ENCODE results near the gene ZBTB44.

The ZBTB44 gene

GRCh38 chr11:130216221-130216550, 98.5 kb downstream of the ZBTB44 start:
- Histone ChIP-seq H3K27ac (ENCODE audit: low read length) (no peak overlapping the region), H3K27me3 (ENCODE audit: control insufficient read depth, insufficient read depth, low read length) (no peaks in the 10 kb centered on the region), H3K36me3 (ENCODE audit: control insufficient read depth, insufficient read depth, low read length) (no peaks in the 10 kb centered on the region), H3K4me1 (ENCODE audit: control insufficient read depth, insufficient read depth, low read length) (peaks cover 6% of the 10 kb centered on the region), H3K9me3 (ENCODE audit: control insufficient read depth, insufficient read depth, low read length) (no peaks in the 10 kb centered on the region), H3K4me3 (ENCODE audit: low read length) (no peak overlapping the region)
- DNase-seq (ENCODE audit: low read depth, low spot score) = no peak
- WGBS (ENCODE audit: insufficient coverage, insufficient read length) = no CpG with 5 or more reads among the region's 4 CpGs

- H3K27me3 ChIP-seq (ENCODE audit: control insufficient read depth, insufficient read depth, low read length) = no peaks in the 10 kb centered on the region
- H3K4me1 ChIP-seq (ENCODE audit: control insufficient read depth, insufficient read depth, low read length) = peaks cover 6% of the 10 kb centered on the region
- no peaks in the 10 kb centered on the region for H3K36me3 ChIP-seq (ENCODE audit: control insufficient read depth, insufficient read depth, low read length)
- H3K27ac ChIP-seq (ENCODE audit: low read length) = no peak overlapping the region
- no CpG with 5 or more reads among the region's 13 CpGs for WGBS (ENCODE audit: insufficient coverage, insufficient read length)
- no peak overlapping the region for H3K4me3 ChIP-seq (ENCODE audit: low read length)
- no peaks in the 10 kb centered on the region for H3K9me3 ChIP-seq (ENCODE audit: control insufficient read depth, insufficient read depth, low read length)
- DNase-seq (ENCODE audit: low read depth, low spot score) = no peak
Observed at GRCh38 chr11:130215531-130216220, 99.0 kb downstream of the ZBTB44 start.

- no CpG with 5 or more reads among the region's 6 CpGs for WGBS (ENCODE audit: insufficient coverage, insufficient read length)
- H3K4me3 ChIP-seq (ENCODE audit: low read length) = no peak overlapping the region
- no peaks in the 10 kb centered on the region for H3K9me3 ChIP-seq (ENCODE audit: control insufficient read depth, insufficient read depth, low read length)
- peaks cover 6% of the 10 kb centered on the region for H3K4me1 ChIP-seq (ENCODE audit: control insufficient read depth, insufficient read depth, low read length)
- DNase-seq (ENCODE audit: low read depth, low spot score) = no peak
- no peaks in the 10 kb centered on the region for H3K27me3 ChIP-seq (ENCODE audit: control insufficient read depth, insufficient read depth, low read length)
- H3K36me3 ChIP-seq (ENCODE audit: control insufficient read depth, insufficient read depth, low read length) = no peaks in the 10 kb centered on the region
- H3K27ac ChIP-seq (ENCODE audit: low read length) = no peak overlapping the region
Observed at GRCh38 chr11:130214861-130215530, 99.7 kb downstream of the ZBTB44 start.

GRCh38 chr11:130213979-130214281, 100.8 kb downstream of the ZBTB44 start:
- WGBS (ENCODE audit: insufficient coverage, insufficient read length) = no CpG with 5 or more reads among the region's 9 CpGs
- DNase-seq (ENCODE audit: low read depth, low spot score) = no peak
- Histone ChIP-seq H3K4me1 (ENCODE audit: control insufficient read depth, insufficient read depth, low read length) (peaks cover 6% of the 10 kb centered on the region), H3K9me3 (ENCODE audit: control insufficient read depth, insufficient read depth, low read length) (no peaks in the 10 kb centered on the region), H3K36me3 (ENCODE audit: control insufficient read depth, insufficient read depth, low read length) (no peaks in the 10 kb centered on the region; the same call in 1 of the 2 replicates), H3K27me3 (ENCODE audit: control insufficient read depth, insufficient read depth, low read length) (no peaks in the 10 kb centered on the region), H3K4me3 (ENCODE audit: low read length) (no peak overlapping the region), H3K27ac (ENCODE audit: low read length) (no peak overlapping the region)

- no peaks in the 10 kb centered on the region; the same call in 1 of the 2 replicates for H3K36me3 ChIP-seq (ENCODE audit: control insufficient read depth, insufficient read depth, low read length)
- peaks cover 6% of the 10 kb centered on the region for H3K4me1 ChIP-seq (ENCODE audit: control insufficient read depth, insufficient read depth, low read length)
- DNase-seq (ENCODE audit: low read depth, low spot score) = peak; percentile 63
- WGBS (ENCODE audit: insufficient coverage, insufficient read length) = no CpG with 5 or more reads among the region's 28 CpGs
- no peaks in the 10 kb centered on the region for H3K27me3 ChIP-seq (ENCODE audit: control insufficient read depth, insufficient read depth, low read length)
- H3K9me3 ChIP-seq (ENCODE audit: control insufficient read depth, insufficient read depth, low read length) = no peaks in the 10 kb centered on the region
- H3K4me3 ChIP-seq (ENCODE audit: low read length) = no peak overlapping the region
- H3K27ac ChIP-seq (ENCODE audit: low read length) = no peak overlapping the region
Observed at GRCh38 chr11:130213143-130213978, 101.4 kb downstream of the ZBTB44 start.

- H3K36me3 ChIP-seq (ENCODE audit: control insufficient read depth, insufficient read depth, low read length) = no peaks in the 10 kb centered on the region; the same call in 1 of the 2 replicates
- H3K27ac ChIP-seq (ENCODE audit: low read length) = no peak overlapping the region
- H3K9me3 ChIP-seq (ENCODE audit: control insufficient read depth, insufficient read depth, low read length) = no peaks in the 10 kb centered on the region
- no CpG with 5 or more reads among the region's 11 CpGs for WGBS (ENCODE audit: insufficient coverage, insufficient read length)
- H3K4me1 ChIP-seq (ENCODE audit: control insufficient read depth, insufficient read depth, low read length) = peaks cover 4% of the 10 kb centered on the region
- H3K4me3 ChIP-seq (ENCODE audit: low read length) = no peak overlapping the region
- DNase-seq (ENCODE audit: low read depth, low spot score) = no peak
- no peaks in the 10 kb centered on the region for H3K27me3 ChIP-seq (ENCODE audit: control insufficient read depth, insufficient read depth, low read length)
Observed at GRCh38 chr11:130212431-130212961, 102.2 kb downstream of the ZBTB44 start.

GRCh38 chr11:130211781-130212401, 102.8 kb downstream of the ZBTB44 start:
- DNase-seq (ENCODE audit: low read depth, low spot score) = no peak
- Histone ChIP-seq H3K4me3 (ENCODE audit: low read length) (no peak overlapping the region), H3K36me3 (ENCODE audit: control insufficient read depth, insufficient read depth, low read length) (no peaks in the 10 kb centered on the region; the same call in 1 of the 2 replicates), H3K27ac (ENCODE audit: low read length) (no peak overlapping the region), H3K4me1 (ENCODE audit: control insufficient read depth, insufficient read depth, low read length) (no peaks in the 10 kb centered on the region), H3K27me3 (ENCODE audit: control insufficient read depth, insufficient read depth, low read length) (no peaks in the 10 kb centered on the region), H3K9me3 (ENCODE audit: control insufficient read depth, insufficient read depth, low read length) (no peaks in the 10 kb centered on the region)
- WGBS (ENCODE audit: insufficient coverage, insufficient read length) = no CpG with 5 or more reads among the region's 19 CpGs

- no peaks in the 10 kb centered on the region for H3K9me3 ChIP-seq (ENCODE audit: control insufficient read depth, insufficient read depth, low read length)
- H3K27me3 ChIP-seq (ENCODE audit: control insufficient read depth, insufficient read depth, low read length) = no peaks in the 10 kb centered on the region
- no peak overlapping the region for H3K4me3 ChIP-seq (ENCODE audit: low read length)
- no peak overlapping the region for H3K27ac ChIP-seq (ENCODE audit: low read length)
- H3K36me3 ChIP-seq (ENCODE audit: control insufficient read depth, insufficient read depth, low read length) = no peaks in the 10 kb centered on the region; the same call in 1 of the 2 replicates
- no peaks in the 10 kb centered on the region for H3K4me1 ChIP-seq (ENCODE audit: control insufficient read depth, insufficient read depth, low read length)
- no CpG with 5 or more reads among the region's 3 CpGs for WGBS (ENCODE audit: insufficient coverage, insufficient read length)
- no peak for DNase-seq (ENCODE audit: low read depth, low spot score)
Observed at GRCh38 chr11:130211144-130211543, 103.6 kb downstream of the ZBTB44 start.

- Histone ChIP-seq H3K36me3 (ENCODE audit: control insufficient read depth, insufficient read depth, low read length) (no peaks in the 10 kb centered on the region; the same call in 1 of the 2 replicates), H3K4me3 (ENCODE audit: low read length) (no peak overlapping the region), H3K9me3 (ENCODE audit: control insufficient read depth, insufficient read depth, low read length) (no peaks in the 10 kb centered on the region), H3K27ac (ENCODE audit: low read length) (no peak overlapping the region), H3K4me1 (ENCODE audit: control insufficient read depth, insufficient read depth, low read length) (no peaks in the 10 kb centered on the region), H3K27me3 (ENCODE audit: control insufficient read depth, insufficient read depth, low read length) (no peaks in the 10 kb centered on the region)
- DNase-seq (ENCODE audit: low read depth, low spot score) = no peak
- no CpG with 5 or more reads among the region's 23 CpGs for WGBS (ENCODE audit: insufficient coverage, insufficient read length)
Observed at GRCh38 chr11:130209954-130210854, 104.5 kb downstream of the ZBTB44 start.

Measured in iPS DF 6.9 (cell line).